GM12878 (cell line): ENCODE data around the gene TCTN1. TPM values are rescaled to one million over a fixed set of nuclear protein-coding genes. Genes with fewer than 3 reads are reported as not detected.
A peak's percentile ranks its signal among the peaks of the same experiment; 100 is the strongest.

Source experiments
- ASH2L ChIP-seq: fragments of 300-600, 200-600 bp; sonication (generic); IDR thresholded peaks from 2 replicates; pipeline ENCODE4 v1.6.1; 2017; ENCODE audit warnings: low read depth, mild to moderate bottlenecking, borderline replicate concordance
- BRCA1 ChIP-seq: IDR thresholded peaks from 2 replicates; pipeline ENCODE4 v1.6.1; 2011; ENCODE audit warnings: low read depth, low read length, improper control_type of control experiment
- CREB1 ChIP-seq: IDR thresholded peaks from 2 replicates; pipeline ENCODE4 v1.6.1; 2012; ENCODE audit warnings: low read depth, mild to moderate bottlenecking, inconsistent platforms
- DPF2 ChIP-seq: fragments of 450-650 bp; IDR thresholded peaks from 2 replicates; pipeline ENCODE4 v1.6.1; 2017; ENCODE audit warnings: mild to moderate bottlenecking
- EP300 ChIP-seq, 2 experiments: fragments of 150-350 bp in 1 of 2; IDR thresholded peaks; 2 replicates each; pipeline ENCODE4 v1.6.1; 2011 to 2012; ENCODE audit warnings: low read depth in 2 of 2, low read length in 2 of 2, borderline replicate concordance in 1 of 2, improper control_type of control experiment in 1 of 2, inconsistent platforms in 1 of 2; ENCODE audit not compliant: control insufficient read depth in 1 of 2
- FOXM1 ChIP-seq: IDR thresholded peaks from 2 replicates; pipeline ENCODE4 v1.6.1; 2012; ENCODE audit warnings: low read depth, mild to moderate bottlenecking, inconsistent platforms, low read length, moderate library complexity
- GATAD2B ChIP-seq: fragments of 450-650 bp; conservative IDR thresholded peaks from 2 replicates; pipeline ENCODE4 v1.6.1; 2017; ENCODE audit warnings: low read depth, mild to moderate bottlenecking, moderate library complexity
- HDAC2 ChIP-seq: fragments of 200-600 bp; sonication (generic); IDR thresholded peaks from 2 replicates; pipeline ENCODE4 v1.6.1; 2017
- NFYB ChIP-seq: IDR thresholded peaks from 2 replicates; pipeline ENCODE4 v1.6.1; 2011; ENCODE audit warnings: low read depth, mild to moderate bottlenecking, low read length, improper control_type of control experiment, moderate library complexity; ENCODE audit not compliant: insufficient read depth
- PAX5 ChIP-seq: IDR thresholded peaks from 2 replicates; pipeline ENCODE4 v1.6.1; 2011; ENCODE audit warnings: low read depth, low read length, borderline replicate concordance
- SIN3A ChIP-seq: IDR thresholded peaks from 2 replicates; pipeline ENCODE4 v1.6.1; 2012; ENCODE audit warnings: low read depth, low read length, improper control_type of control experiment
- SREBF2 ChIP-seq: IDR thresholded peaks from 2 replicates; pipeline ENCODE4 v1.6.1; 2012; ENCODE audit warnings: mild to moderate bottlenecking, low read length
- TAF1 ChIP-seq: IDR thresholded peaks from 2 replicates; pipeline ENCODE4 v1.6.1; 2011; ENCODE audit warnings: mild to moderate bottlenecking, low read depth, low read length, borderline replicate concordance
- ZNF207 ChIP-seq: fragments of 450-650 bp; IDR thresholded peaks from 2 replicates; pipeline ENCODE4 v1.6.1; 2014; ENCODE audit warnings: antibody characterized with exemption, mild to moderate bottlenecking, borderline replicate concordance
- ZNF217 ChIP-seq: fragments of 450-650 bp; IDR thresholded peaks from 2 replicates; pipeline ENCODE4 v1.6.1; 2017; ENCODE audit warnings: antibody characterized with exemption, mild to moderate bottlenecking
- ZNF274 ChIP-seq: IDR thresholded peaks from one replicate; pipeline ENCODE4 v1.8.0; 2011; ENCODE audit not compliant: insufficient read length, insufficient read depth
- polyA plus RNA-seq, 11 experiments: library from polyadenylated mRNA; depleted of rRNA in 4 of 11; unstranded in 6 of 11; stranded (reverse) in 5 of 11; fragments of >200 nt; fragmentation: Nextera tagmentation in 4 of 11; fragmentation: Illumina TruSeq in 1 of 11; extraction: Ambion mirVana in 4 of 11; extraction: Trizol in 1 of 11; gene quantifications; 1 replicate in 1 of 11; 2 replicates in 10 of 11; pipeline versions ENCODE4 v1.2.1 to v1.2.3, GENCODE V29; 2011 to 2016; ENCODE audit warnings: inconsistent platforms in 2 of 11, missing spikeins in 2 of 11, low read depth in 1 of 11
- total RNA-seq, 4 experiments: library from RNA; depleted of rRNA in 3 of 4; stranded (reverse); fragments of >200 nt in 3 of 4; fragmentation: Illumina TruSeq in 1 of 4; extraction: Trizol in 1 of 4; gene quantifications; 2 replicates each; pipeline versions ENCODE4 v1.2.1 to v1.2.3, GENCODE V29; 2013 to 2021
- TF ChIP-seq, protein P1 (sequence below): fragments of 450-650 bp; IDR thresholded peaks from 2 replicates; pipeline ENCODE4 v1.6.1; 2016; ENCODE audit warnings: mild to moderate bottlenecking
- TF ChIP-seq, protein P2 (sequence below): fragments of 450-650 bp; IDR thresholded peaks from 2 replicates; pipeline ENCODE4 v1.6.1; 2016; ENCODE audit warnings: mild to moderate bottlenecking
- TF ChIP-seq, protein P3 (sequence below): IDR thresholded peaks from 2 replicates; pipeline ENCODE4 v1.6.1; 2011; ENCODE audit warnings: borderline replicate concordance, low read depth, mild to moderate bottlenecking, moderate library complexity, low read length; ENCODE audit not compliant: insufficient read depth, poor library complexity, severe bottlenecking
- TF ChIP-seq, protein P4 (sequence below): fragments of 450-650 bp; IDR thresholded peaks from 2 replicates; pipeline ENCODE4 v1.6.1; 2018; ENCODE audit warnings: mild to moderate bottlenecking, low read depth, moderate library complexity; ENCODE audit not compliant: partially characterized antibody
- TF ChIP-seq, protein P5 (sequence below): fragments of 450-650 bp; IDR thresholded peaks from 2 replicates; pipeline ENCODE4 v1.6.1; 2017; ENCODE audit warnings: mild to moderate bottlenecking, low read depth, inconsistent platforms; ENCODE audit not compliant: poor library complexity, severe bottlenecking

Gene TCTN1
- total and polyA plus RNA-seq, 10 of the 15 experiments (the other 5 are each of a cell fraction or from before 2014, with no cell fraction given): 8.8 to 23.5 (median 15.3) TPM

DNA sequence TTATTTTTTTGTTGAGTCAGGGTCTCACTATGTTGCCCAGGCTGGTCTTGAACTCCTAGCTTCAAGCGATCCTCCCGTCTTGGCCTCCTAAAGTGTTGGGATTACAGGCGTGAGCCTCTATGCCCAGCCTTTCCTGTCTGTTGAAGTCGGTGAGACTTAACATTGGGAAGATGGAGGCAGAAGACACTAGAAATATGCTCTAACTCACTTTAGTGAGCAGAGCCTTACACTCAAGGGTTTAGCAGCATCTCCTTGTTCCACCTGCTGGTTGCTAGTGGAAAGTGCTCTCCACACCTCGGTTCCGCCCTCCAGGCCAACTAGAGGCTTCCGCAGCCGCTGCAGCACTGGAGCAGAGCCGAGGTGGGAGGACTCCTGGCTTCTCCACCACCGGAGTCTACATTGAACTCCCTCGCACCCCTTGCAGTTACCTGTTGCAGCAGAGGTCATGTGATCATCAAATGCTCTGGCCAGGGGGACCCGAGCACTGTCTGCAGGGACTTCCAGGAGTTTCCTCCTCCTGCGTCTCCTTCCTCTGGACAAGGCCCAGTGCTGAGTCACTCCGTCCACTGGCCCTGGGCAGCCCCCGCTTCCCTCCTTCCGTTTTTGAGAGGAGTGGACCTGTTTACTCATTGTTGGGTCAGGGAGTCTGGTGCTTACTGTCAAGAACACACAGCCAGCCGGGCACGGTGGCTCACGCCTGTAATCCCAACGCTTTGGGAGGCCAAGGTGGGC is 84.4 kb downstream of the TCTN1 start (continued):
- TF ChIP-seq NFYB: no peak
- TF ChIP-seq, protein P1, sequence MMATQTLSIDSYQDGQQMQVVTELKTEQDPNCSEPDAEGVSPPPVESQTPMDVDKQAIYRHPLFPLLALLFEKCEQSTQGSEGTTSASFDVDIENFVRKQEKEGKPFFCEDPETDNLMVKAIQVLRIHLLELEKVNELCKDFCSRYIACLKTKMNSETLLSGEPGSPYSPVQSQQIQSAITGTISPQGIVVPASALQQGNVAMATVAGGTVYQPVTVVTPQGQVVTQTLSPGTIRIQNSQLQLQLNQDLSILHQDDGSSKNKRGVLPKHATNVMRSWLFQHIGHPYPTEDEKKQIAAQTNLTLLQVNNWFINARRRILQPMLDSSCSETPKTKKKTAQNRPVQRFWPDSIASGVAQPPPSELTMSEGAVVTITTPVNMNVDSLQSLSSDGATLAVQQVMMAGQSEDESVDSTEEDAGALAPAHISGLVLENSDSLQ: no peak
- TF ChIP-seq PAX5: 0 out of 2 replicates have a peak, but pooled peaks have one; percentile 43
- TF ChIP-seq ASH2L: no peak
- no peak for TF ChIP-seq EP300 (IDR thresholded peaks at IDR 0.05; ENCODE audit: borderline replicate concordance in 1 of 2, control insufficient read depth in 1 of 2, low read depth in 2 of 2, low read length in 2 of 2)
- no peak for TF ChIP-seq SIN3A
- TF ChIP-seq, protein P2, sequence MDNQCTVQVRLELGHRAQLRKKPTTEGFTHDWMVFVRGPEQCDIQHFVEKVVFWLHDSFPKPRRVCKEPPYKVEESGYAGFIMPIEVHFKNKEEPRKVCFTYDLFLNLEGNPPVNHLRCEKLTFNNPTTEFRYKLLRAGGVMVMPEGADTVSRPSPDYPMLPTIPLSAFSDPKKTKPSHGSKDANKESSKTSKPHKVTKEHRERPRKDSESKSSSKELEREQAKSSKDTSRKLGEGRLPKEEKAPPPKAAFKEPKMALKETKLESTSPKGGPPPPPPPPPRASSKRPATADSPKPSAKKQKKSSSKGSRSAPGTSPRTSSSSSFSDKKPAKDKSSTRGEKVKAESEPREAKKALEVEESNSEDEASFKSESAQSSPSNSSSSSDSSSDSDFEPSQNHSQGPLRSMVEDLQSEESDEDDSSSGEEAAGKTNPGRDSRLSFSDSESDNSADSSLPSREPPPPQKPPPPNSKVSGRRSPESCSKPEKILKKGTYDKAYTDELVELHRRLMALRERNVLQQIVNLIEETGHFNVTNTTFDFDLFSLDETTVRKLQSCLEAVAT: no peak; the same call in 1 of the 2 replicates
- no peak for TF ChIP-seq HDAC2
- no peak for TF ChIP-seq CREB1
- TF ChIP-seq FOXM1: no peak
- TF ChIP-seq, protein P3, sequence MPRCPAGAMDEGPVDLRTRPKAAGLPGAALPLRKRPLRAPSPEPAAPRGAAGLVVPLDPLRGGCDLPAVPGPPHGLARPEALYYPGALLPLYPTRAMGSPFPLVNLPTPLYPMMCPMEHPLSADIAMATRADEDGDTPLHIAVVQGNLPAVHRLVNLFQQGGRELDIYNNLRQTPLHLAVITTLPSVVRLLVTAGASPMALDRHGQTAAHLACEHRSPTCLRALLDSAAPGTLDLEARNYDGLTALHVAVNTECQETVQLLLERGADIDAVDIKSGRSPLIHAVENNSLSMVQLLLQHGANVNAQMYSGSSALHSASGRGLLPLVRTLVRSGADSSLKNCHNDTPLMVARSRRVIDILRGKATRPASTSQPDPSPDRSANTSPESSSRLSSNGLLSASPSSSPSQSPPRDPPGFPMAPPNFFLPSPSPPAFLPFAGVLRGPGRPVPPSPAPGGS: no peak
- no peak; the same call in 1 of the 2 replicates for TF ChIP-seq ZNF207
- no peak for TF ChIP-seq GATAD2B
- no peak for TF ChIP-seq BRCA1
- TF ChIP-seq ZNF274: no peak
- peak; percentile 18; the same call in 1 of the 2 replicates for TF ChIP-seq ZNF217
- TF ChIP-seq, protein P4, sequence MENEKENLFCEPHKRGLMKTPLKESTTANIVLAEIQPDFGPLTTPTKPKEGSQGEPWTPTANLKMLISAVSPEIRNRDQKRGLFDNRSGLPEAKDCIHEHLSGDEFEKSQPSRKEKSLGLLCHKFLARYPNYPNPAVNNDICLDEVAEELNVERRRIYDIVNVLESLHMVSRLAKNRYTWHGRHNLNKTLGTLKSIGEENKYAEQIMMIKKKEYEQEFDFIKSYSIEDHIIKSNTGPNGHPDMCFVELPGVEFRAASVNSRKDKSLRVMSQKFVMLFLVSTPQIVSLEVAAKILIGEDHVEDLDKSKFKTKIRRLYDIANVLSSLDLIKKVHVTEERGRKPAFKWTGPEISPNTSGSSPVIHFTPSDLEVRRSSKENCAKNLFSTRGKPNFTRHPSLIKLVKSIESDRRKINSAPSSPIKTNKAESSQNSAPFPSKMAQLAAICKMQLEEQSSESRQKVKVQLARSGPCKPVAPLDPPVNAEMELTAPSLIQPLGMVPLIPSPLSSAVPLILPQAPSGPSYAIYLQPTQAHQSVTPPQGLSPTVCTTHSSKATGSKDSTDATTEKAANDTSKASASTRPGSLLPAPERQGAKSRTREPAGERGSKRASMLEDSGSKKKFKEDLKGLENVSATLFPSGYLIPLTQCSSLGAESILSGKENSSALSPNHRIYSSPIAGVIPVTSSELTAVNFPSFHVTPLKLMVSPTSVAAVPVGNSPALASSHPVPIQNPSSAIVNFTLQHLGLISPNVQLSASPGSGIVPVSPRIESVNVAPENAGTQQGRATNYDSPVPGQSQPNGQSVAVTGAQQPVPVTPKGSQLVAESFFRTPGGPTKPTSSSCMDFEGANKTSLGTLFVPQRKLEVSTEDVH: no peak
- TF ChIP-seq, protein P5, sequence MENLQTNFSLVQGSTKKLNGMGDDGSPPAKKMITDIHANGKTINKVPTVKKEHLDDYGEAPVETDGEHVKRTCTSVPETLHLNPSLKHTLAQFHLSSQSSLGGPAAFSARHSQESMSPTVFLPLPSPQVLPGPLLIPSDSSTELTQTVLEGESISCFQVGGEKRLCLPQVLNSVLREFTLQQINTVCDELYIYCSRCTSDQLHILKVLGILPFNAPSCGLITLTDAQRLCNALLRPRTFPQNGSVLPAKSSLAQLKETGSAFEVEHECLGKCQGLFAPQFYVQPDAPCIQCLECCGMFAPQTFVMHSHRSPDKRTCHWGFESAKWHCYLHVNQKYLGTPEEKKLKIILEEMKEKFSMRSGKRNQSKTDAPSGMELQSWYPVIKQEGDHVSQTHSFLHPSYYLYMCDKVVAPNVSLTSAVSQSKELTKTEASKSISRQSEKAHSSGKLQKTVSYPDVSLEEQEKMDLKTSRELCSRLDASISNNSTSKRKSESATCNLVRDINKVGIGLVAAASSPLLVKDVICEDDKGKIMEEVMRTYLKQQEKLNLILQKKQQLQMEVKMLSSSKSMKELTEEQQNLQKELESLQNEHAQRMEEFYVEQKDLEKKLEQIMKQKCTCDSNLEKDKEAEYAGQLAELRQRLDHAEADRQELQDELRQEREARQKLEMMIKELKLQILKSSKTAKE: peak; percentile 38
- TF ChIP-seq SREBF2: no peak
- TF ChIP-seq TAF1: no peak
- TF ChIP-seq DPF2: no peak
